ENCODE results near the gene LMTK2.

GRCh38 chr7:98227939-98228338, 121.3 kb downstream of the LMTK2 start:
- no peak for TF ChIP-seq CTCF (conservative IDR thresholded peaks at IDR 0.05)
- no peak for TF ChIP-seq EZH2 (IDR thresholded peaks at IDR 0.05; ENCODE audit: low read depth)

Measured in PC-9 (cell line).